Hair follicle dermal papilla cell (primary cell): ENCODE results near the gene MAD1L1. TPM values are rescaled to one million over a fixed set of nuclear protein-coding genes. Genes with fewer than 3 reads are reported as not detected.

Experiments
- small RNA-seq: library from RNA; depleted of rRNA; stranded (forward); fragments of <200 nt; gene quantifications from one replicate; pipeline ENCODE3, GENCODE V24; 2012
- total RNA-seq: library from RNA; depleted of rRNA; stranded (reverse); fragments of >200 nt; gene quantifications from 2 replicates; pipeline ENCODE4 v1.2.3, GENCODE V29; 2012

Gene MAD1L1
- total RNA-seq, result 56.1 and 67.5 TPM in 2 replicates

DNA sequence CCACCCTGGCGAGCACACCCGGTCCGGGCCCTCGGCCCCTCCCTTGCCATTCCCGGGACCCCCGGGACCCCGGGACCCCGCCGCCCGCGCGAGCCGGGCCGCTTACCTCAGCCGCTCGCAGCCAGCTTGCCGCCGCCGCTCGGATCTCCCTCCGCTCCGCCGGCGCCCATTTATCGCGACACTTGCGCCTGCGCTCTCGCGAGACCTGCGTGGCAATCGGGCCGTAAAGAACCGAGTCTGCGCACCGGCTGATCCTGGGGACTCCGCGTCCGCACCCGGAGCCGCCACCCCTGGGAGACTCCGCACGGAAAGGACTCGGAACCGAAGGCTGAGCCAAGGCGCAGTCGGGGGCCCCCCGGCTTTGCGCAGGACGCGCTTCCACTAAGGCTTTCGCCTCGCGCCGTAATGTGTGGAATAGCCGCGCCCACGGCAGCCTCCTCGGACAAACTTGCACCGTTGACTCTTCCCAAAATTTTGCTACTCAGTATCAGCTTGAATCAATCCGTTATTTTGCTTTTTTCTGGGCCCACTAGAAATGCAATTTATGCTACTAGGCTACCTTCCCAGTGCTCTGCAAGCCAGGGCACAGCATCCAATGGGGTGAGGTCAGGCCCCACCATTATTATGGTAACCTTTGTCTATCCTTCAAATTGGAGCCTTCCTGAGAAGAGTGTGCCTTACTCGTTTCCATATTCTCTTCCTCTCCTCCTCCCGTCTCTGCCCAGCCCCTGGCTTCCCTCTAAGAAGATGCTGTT lies at the start of gene MAD1L1:
Gene MAD1L1 (minus strand): TSS at position 180 of the 755 bp plus-strand sequence. CDS start 2,812 bp downstream, outside the sequence.

GRCh38 chr7:2241580-2242540 lies 9.1 kb upstream of the MAD1L1 start, which contains the start of the genes MRM2 and NUDT1:
MRM2 (minus strand) TSS chr7:2242205; CDS start chr7:2242169, 36 bp downstream.
NUDT1 (plus strand) TSS chr7:2242226; CDS start chr7:2244575, 2,349 bp downstream.

Small RNAs within 50 kb of the gene (small RNA-seq; reads per million reads assigned to genes)
- not detected for gene MIR4655

Other genes with a start within 250 kb of the MAD1L1 start
- 16.2 and 17.8 TPM in 2 replicates for gene MRM2, start 9.3 kb upstream of the MAD1L1 start, total RNA-seq
- gene NUDT1, start 9.3 kb upstream of the MAD1L1 start, total RNA-seq, result 14.8 and 23.4 TPM in 2 replicates
- 24.3 and 27.2 TPM in 2 replicates for gene SNX8, start 81.5 kb upstream of the MAD1L1 start, total RNA-seq
- 164 and 172 TPM in 2 replicates for gene EIF3B, start 121.9 kb upstream of the MAD1L1 start, total RNA-seq
- 8.0 and 11.5 TPM in 2 replicates for gene CHST12, start 170.7 kb upstream of the MAD1L1 start, total RNA-seq
- gene GRIFIN, start 243.5 kb upstream of the MAD1L1 start, total RNA-seq, result not detected in 2 replicates